ENCODE results near the gene DPEP1.

DNA sequence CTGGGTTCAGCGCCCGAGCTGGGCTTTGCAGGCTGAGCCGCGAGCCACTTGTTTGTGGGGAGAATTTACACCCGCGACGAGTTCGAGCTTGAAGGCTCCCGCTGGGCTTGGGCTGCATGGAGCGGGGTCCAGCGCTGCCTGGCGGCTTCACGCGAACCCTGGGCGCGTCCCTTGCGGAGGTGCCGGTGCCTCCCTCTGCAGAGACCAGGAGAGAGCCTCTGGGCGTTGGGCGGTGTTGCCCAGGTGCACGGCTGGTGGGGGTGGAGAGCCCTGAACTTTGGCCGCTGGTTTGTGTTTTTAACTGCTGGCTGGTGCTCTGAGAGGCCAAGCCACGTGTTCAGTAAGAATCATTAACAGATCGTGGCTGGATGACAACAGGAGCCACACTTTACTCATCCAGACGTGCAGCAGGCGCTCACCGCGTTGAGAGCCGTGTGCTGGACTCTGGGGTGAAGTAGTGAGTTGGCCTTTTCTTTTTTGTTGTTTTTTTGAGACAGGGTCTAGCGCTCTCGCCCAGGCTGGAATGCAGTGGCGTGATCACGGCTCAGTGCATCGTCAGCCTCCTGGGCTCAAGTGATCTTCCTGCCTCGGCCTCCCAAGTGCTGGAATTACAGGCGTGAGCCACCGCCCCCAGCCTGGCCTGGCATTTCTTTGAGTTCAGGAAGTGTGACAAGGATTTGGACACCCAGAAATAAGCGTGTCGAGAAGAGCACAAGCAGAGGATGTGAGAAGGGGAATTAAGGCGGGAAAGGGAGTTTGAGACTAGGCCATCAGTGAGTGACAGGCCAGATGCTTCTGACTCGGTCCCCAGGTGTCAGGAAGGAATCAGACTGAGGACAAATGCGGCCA lies 73.9 kb downstream of the DPEP1 start:
- TF ChIP-seq CTCF (IDR thresholded peaks at IDR 0.05 in 8 of 11, conservative IDR thresholded peaks at IDR 0.05 in 3 of 11), result no peak
- no peak for TF ChIP-seq POLR2A (IDR thresholded peaks at IDR 0.05)
- no peak for TF ChIP-seq POLR2AphosphoS5 (IDR thresholded peaks at IDR 0.05)

All from spleen (tissue), 7 donors.